GM04503 (cell line): Measurements from ENCODE around the gene SYTL2.

Experiments used
- DNase-seq: peaks from one replicate; pipeline ENCODE4 v3.0.0-alpha.2; 2012; ENCODE audit warnings: low read depth

Gene SYTL2

DNA sequence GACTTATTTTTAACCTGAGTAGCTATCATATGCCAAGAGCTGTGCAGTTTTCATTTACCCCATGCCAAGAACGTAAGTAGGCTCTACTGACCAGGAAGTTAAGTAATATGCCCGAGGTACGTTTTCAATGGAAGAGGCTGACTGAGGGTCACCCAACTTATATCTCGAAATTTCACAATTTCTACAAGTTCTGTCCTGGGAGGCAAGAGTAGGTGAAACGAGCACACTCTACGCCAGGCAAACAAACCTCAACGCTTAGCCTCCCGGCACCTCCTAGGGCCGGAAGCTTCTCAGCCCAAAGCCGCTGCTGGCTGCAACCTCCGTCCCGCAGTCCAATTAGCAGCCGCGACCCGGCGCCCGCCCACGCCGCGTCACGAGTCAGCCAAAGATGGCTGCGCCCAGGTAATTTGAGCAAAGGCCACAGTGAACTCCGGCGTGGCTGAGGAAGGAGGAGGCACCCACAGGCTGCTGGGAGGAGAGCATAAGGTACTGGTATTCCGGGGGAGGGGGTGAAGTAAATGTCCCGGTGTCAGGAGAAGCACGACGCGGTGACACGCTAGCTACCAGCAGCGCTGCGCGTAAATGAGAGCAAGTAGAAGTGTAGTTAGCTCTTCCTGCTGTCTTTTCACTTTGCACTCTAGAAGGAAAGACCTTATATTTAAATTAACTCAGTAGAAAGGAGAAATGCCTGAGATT is 163.2 kb downstream of the SYTL2 start, which contains the start of gene TMEM126A:
TMEM126A (plus strand) TSS at position 364 of the 696 bp plus-strand sequence. CDS start 2,289 bp downstream, outside the sequence.
- no peak for DNase-seq

- DNase-seq, result no peak
These were observed 163.9 kb downstream of the SYTL2 start for GRCh38 chr11:85647078-85647477.
